Hepatocyte (in vitro differentiated cells): ENCODE data around the gene RAP1A. TPM values are rescaled to one million over a fixed set of nuclear protein-coding genes. Genes with fewer than 3 reads are reported as not detected.

Experiments used
- DNase-seq: peaks from one replicate; pipeline ENCODE4 v3.0.0-alpha.2; 2016; ENCODE audit warnings: low spot score
- H2AFZ ChIP-seq: fragments of 200-600 bp; sonication (generic); 2 replicates; pipeline ENCODE4 v1.6.0; 2016; ENCODE audit warnings: antibody characterized with exemption, mild to moderate bottlenecking
- H3K27ac ChIP-seq: fragments of 200-600 bp; sonication (generic); 2 replicates; pipeline ENCODE4 v1.5.1; 2016; ENCODE audit warnings: mild to moderate bottlenecking
- H3K27me3 ChIP-seq: fragments of 200-600 bp; sonication (generic); 2 replicates; pipeline ENCODE4 v1.6.1; 2016
- H3K36me3 ChIP-seq: fragments of 200-600 bp; sonication (generic); replicated peaks from 2 replicates; pipeline ENCODE4 v1.5.1; 2016; ENCODE audit warnings: low read depth; ENCODE audit not compliant: insufficient read depth
- H3K4me1 ChIP-seq: fragments of 200-600 bp; sonication (generic); 2 replicates; pipeline ENCODE4 v1.5.1; 2016; ENCODE audit warnings: mild to moderate bottlenecking, moderate library complexity; ENCODE audit not compliant: insufficient read depth
- H3K4me2 ChIP-seq: fragments of 200-600 bp; sonication (generic); 2 replicates; pipeline ENCODE4 v1.6.0; 2016
- H3K4me3 ChIP-seq: fragments of 200-600 bp; sonication (generic); 2 replicates; pipeline ENCODE4 v1.5.1; 2016; ENCODE audit warnings: mild to moderate bottlenecking
- H3K79me2 ChIP-seq: fragments of 200-600 bp; sonication (generic); 2 replicates; pipeline ENCODE4 v1.6.0; 2017; ENCODE audit warnings: mild to moderate bottlenecking
- H3K9me2 ChIP-seq: fragments of 200-600 bp; sonication (generic); replicated peaks from 2 replicates; pipeline ENCODE4 v1.6.0; 2017; ENCODE audit warnings: mild to moderate bottlenecking; ENCODE audit not compliant: insufficient read depth
- H3K9me3 ChIP-seq: fragments of 200-600 bp; sonication (generic); 2 replicates; pipeline ENCODE4 v1.5.1; 2016; ENCODE audit warnings: low read depth, mild to moderate bottlenecking
- H4K20me1 ChIP-seq: fragments of 200-600 bp; sonication (generic); 2 replicates; pipeline ENCODE4 v1.6.0; 2016; ENCODE audit warnings: mild to moderate bottlenecking; ENCODE audit not compliant: insufficient read depth, poor library complexity, severe bottlenecking
- EZH2 ChIP-seq: fragments of 200-600 bp; sonication (generic); IDR thresholded peaks from 2 replicates; pipeline ENCODE4 v1.6.1; 2016; ENCODE audit warnings: antibody characterized with exemption, mild to moderate bottlenecking, borderline replicate concordance
- EZH2phosphoT487 ChIP-seq: fragments of 200-600 bp; sonication (generic); IDR thresholded peaks from one replicate; pipeline ENCODE4 v1.6.1; 2018; ENCODE audit warnings: antibody characterized with exemption, mild to moderate bottlenecking, low read depth, moderate library complexity; ENCODE audit not compliant: unreplicated experiment, severe bottlenecking
- WGBS: methylation state at CpG from one replicate; pipeline ENCODE4 v1.1.6; 2016; ENCODE audit warnings: low lambda C conversion rate; ENCODE audit errors: missing lambda C conversion rate; 5-methylcytosine and 5-hydroxymethylcytosine counted together
- polyA plus RNA-seq: library from polyadenylated mRNA; unstranded; fragments of >200 nt; fragmentation: Nextera tagmentation; extraction: Ambion mirVana; gene quantifications from 2 replicates; pipeline ENCODE4 v1.2.1, GENCODE V29; 2016
- total RNA-seq: library from RNA; depleted of rRNA; stranded (reverse); fragments of >200 nt; gene quantifications from 2 replicates; pipeline ENCODE4 v1.2.3, GENCODE V29; 2014
- TF ChIP-seq, protein P1 (sequence below): fragments of 200-600 bp; sonication (generic); IDR thresholded peaks from 2 replicates; pipeline ENCODE4 v1.5.1; 2016; ENCODE audit warnings: antibody characterized with exemption, mild to moderate bottlenecking; ENCODE audit not compliant: poor library complexity

Gene RAP1A
- total and polyA plus RNA-seq, 2 experiments from 2014 or later: 48.8 to 49.6 TPM

DNA sequence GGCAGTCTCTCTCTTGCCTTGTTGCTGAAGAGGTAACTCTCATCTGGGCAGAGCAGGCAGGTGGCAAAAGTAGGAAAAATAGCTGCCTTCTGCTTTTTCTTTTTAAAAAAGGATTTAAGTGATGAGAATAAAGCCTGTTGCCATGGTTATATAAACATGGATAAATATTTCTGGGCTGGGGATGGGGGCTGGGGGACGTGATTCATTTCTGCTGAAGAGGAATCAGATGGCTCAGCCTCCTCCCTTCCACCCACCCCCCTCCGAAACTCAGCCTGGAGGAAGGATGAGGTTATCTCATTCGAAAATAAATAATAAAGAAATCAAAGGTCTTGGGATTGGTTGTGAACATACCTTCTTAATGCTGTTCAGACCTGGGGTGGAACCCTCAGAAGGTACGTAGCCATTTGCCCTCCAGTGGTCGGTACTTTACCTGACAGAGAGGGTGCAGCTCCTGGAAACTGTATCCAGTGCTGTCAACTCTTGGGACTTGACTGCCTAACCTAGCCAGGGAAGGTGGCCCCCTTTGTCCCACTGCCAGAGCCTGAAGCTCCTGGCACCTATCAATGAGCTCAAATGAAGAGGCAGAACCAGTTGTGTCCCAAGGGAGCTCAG, 123.5 kb downstream of the RAP1A start:
- no peak for DNase-seq
- 80% methylated on average over 5 of the region's 5 CpGs for whole genome bisulfite sequencing

DNA sequence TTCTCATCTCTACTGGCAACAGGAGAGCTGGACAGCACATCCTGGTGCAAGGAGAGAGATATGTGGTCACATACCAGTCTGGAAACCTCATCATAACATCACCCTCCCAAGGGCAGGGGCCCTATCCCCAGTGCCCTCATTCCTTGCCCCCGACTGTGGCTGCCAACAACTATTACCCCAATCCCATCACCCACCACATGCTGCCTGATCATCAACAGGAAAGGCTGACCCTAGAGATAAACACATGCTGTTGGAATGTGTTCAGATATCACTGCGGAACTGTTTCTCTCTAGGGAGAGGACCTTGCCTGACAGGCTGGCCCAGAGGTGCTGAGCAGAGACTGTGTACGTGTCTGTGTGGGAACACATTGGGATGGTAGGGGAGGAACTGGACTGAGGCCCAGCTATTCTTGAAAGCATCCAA, 124.1 kb downstream of the RAP1A start:
- H3K79me2 ChIP-seq: no peaks in the 10 kb centered on the region
- no peaks in the 10 kb centered on the region for H3K9me3 ChIP-seq
- H3K27ac ChIP-seq: no peak overlapping the region
- TF ChIP-seq, protein P1, sequence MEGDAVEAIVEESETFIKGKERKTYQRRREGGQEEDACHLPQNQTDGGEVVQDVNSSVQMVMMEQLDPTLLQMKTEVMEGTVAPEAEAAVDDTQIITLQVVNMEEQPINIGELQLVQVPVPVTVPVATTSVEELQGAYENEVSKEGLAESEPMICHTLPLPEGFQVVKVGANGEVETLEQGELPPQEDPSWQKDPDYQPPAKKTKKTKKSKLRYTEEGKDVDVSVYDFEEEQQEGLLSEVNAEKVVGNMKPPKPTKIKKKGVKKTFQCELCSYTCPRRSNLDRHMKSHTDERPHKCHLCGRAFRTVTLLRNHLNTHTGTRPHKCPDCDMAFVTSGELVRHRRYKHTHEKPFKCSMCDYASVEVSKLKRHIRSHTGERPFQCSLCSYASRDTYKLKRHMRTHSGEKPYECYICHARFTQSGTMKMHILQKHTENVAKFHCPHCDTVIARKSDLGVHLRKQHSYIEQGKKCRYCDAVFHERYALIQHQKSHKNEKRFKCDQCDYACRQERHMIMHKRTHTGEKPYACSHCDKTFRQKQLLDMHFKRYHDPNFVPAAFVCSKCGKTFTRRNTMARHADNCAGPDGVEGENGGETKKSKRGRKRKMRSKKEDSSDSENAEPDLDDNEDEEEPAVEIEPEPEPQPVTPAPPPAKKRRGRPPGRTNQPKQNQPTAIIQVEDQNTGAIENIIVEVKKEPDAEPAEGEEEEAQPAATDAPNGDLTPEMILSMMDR: no peak
- TF ChIP-seq EZH2: no peak
- no peak for TF ChIP-seq EZH2phosphoT487
- no peaks in the 10 kb centered on the region for H3K36me3 ChIP-seq
- DNase-seq: peak; percentile 25
- WGBS: 63% methylated on average over 3 of the region's 3 CpGs
- H2AFZ ChIP-seq: no peak overlapping the region
- H3K9me2 ChIP-seq: no peaks in the 10 kb centered on the region
- H3K4me3 ChIP-seq: no peak overlapping the region
- no peaks in the 10 kb centered on the region for H3K4me1 ChIP-seq
- H3K4me2 ChIP-seq: no peak overlapping the region
- H4K20me1 ChIP-seq: no peaks in the 10 kb centered on the region
- peaks cover 22% of the 10 kb centered on the region for H3K27me3 ChIP-seq

More for the DNA sequence above, 123.5 kb downstream of the RAP1A start:
- Histone ChIP-seq H3K9me3 (no peaks in the 10 kb centered on the region), H3K9me2 (no peaks in the 10 kb centered on the region), H2AFZ (no peak overlapping the region), H3K27ac (no peak overlapping the region), H3K79me2 (no peaks in the 10 kb centered on the region), H3K4me1 (peaks cover 3% of the 10 kb centered on the region), H3K27me3 (peaks cover 22% of the 10 kb centered on the region), H4K20me1 (peaks cover under 1% of the 10 kb centered on the region), H3K36me3 (no peaks in the 10 kb centered on the region), H3K4me2 (no peak overlapping the region), H3K4me3 (no peak overlapping the region)
- TF ChIP-seq EZH2phosphoT487 (no peak), EZH2 (no peak)
- TF ChIP-seq, protein P1: no peak

DNA sequence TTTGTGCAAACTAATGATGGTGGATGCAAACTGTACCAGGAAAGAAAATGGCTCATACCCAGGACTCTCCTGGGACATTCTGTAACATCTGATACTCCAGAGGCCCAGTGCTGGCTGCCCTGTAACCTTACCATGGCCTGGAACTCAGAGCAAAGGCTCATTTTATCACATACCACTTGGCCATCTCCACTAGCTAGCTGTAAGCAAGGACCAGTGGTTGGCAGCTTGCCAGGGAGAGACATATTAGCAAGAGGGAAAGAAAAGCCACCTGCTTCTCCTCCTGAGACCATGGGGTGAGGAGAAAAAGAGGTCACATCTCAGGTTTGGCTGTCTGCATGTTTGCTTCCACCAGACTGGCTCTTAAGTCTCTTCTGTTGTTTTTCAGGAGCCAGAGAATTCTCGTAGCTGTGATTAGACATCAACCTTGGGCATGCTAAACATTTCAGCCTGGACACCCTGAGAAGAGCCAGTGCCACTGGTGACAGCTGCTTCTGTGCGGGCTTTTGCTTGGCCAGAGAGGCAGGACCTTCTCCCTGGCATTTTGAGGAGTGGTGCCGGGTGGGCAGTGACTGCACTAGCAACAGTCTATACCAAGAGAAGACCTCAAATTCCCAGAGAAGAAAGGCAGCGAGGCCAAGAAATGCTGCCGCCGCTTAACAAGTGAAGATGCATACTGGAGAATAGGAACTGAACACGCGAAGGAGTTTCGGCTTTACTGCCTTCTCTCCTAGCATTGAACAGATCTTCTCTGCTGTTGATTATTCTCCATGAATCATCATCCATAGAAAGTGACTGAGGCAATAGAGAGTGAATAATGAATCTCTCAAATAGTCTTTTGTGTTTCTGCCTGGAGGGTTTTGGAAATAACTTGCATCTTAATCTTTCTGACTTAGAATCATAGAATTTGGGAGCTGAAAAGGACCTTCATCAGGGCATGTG, 126.4 kb downstream of the RAP1A start:
- Histone ChIP-seq H3K4me3 (no peak overlapping the region), H3K27me3 (peaks cover 18% of the 10 kb centered on the region), H3K4me2 (no peak overlapping the region), H4K20me1 (no peaks in the 10 kb centered on the region), H3K9me2 (no peaks in the 10 kb centered on the region), H3K9me3 (no peaks in the 10 kb centered on the region), H3K4me1 (no peaks in the 10 kb centered on the region), H3K27ac (no peak overlapping the region), H3K36me3 (no peaks in the 10 kb centered on the region), H2AFZ (no peak overlapping the region), H3K79me2 (no peaks in the 10 kb centered on the region)
- WGBS: 89% methylated on average over 9 of the region's 9 CpGs
- no peak for TF ChIP-seq EZH2phosphoT487
- DNase-seq: no peak

DNA sequence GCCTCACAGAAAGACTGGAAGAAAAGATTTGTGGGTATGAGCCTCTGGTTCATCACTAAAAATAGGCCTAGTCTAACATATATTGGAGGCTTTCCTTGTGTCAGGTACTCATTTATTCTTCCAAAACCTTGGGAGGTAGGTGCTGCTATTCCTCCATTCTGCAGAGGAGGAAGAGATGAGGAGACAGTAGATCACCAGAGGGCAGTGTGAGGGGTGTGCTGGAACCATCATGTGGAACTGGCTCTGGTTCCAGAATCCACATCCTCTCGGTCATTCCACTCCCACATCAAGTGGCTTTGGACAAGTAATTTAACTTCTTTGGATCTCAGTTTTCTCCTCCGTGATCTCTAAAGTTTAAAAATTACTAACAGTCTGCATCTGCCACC, 127.0 kb downstream of the RAP1A start:
- H3K9me3 ChIP-seq: no peaks in the 10 kb centered on the region
- no peak overlapping the region for H2AFZ ChIP-seq
- H3K4me1 ChIP-seq: no peaks in the 10 kb centered on the region
- H4K20me1 ChIP-seq: no peaks in the 10 kb centered on the region
- no peak for TF ChIP-seq EZH2
- TF ChIP-seq EZH2phosphoT487: no peak
- TF ChIP-seq, protein P1: no peak
- peaks cover 11% of the 10 kb centered on the region for H3K27me3 ChIP-seq
- no peak for DNase-seq
- H3K79me2 ChIP-seq: no peaks in the 10 kb centered on the region
- no peak overlapping the region for H3K4me2 ChIP-seq
- H3K9me2 ChIP-seq: no peaks in the 10 kb centered on the region
- H3K27ac ChIP-seq: no peak overlapping the region
- H3K36me3 ChIP-seq: no peaks in the 10 kb centered on the region
- H3K4me3 ChIP-seq: no peak overlapping the region
- 86% methylated on average over 2 of the region's 2 CpGs for WGBS
